Progenitor cell of endocrine pancreas (in vitro differentiated cells): ENCODE results near the gene COPZ2. TPM values are rescaled to one million over a fixed set of nuclear protein-coding genes. Genes with fewer than 3 reads are reported as not detected.

Experiments used
- DNase-seq: peaks from one replicate; pipeline ENCODE4 v3.0.0; 2021; ENCODE audit warnings: low spot score; ENCODE audit not compliant: unreplicated experiment
- H3K27ac Mint-ChIP-seq: 2 replicates; pipeline ENCODE4 v1.8.0; 2021; ENCODE audit warnings: mild to moderate bottlenecking, moderate library complexity, mixed read lengths
- H3K27me3 Mint-ChIP-seq: 2 replicates; pipeline ENCODE4 v1.8.0; 2021; ENCODE audit warnings: mixed read lengths
- H3K36me3 Mint-ChIP-seq: 2 replicates; pipeline ENCODE4 v1.8.0; 2022; ENCODE audit warnings: mixed read lengths; ENCODE audit not compliant: insufficient read depth
- H3K4me1 Mint-ChIP-seq: 2 replicates; pipeline ENCODE4 v1.8.0; 2021; ENCODE audit warnings: low read depth, mixed read lengths
- H3K4me3 Mint-ChIP-seq: 2 replicates; pipeline ENCODE4 v1.8.0; 2021; ENCODE audit warnings: low read depth, mild to moderate bottlenecking, moderate library complexity, mixed read lengths
- H3K9me3 Mint-ChIP-seq: 2 replicates; pipeline ENCODE4 v1.8.0; 2021; ENCODE audit warnings: low read depth, mixed read lengths
- CTCF ChIP-seq: fragments of 200-600 bp; sonication (generic); IDR thresholded peaks from one replicate; pipeline ENCODE4 v1.5.0; 2021; ENCODE audit warnings: antibody characterized with exemption, mild to moderate bottlenecking; ENCODE audit not compliant: unreplicated experiment
- total RNA-seq: library from RNA; stranded (reverse); gene quantifications from 2 replicates; pipeline ENCODE4 v1.2.1, GENCODE V29; 2021

COPZ2 gene
- total RNA-seq, 1 donor from 2014 or later = not detected

GRCh38 chr17:48051283-48051682 lies 13.7 kb upstream of the COPZ2 start:
- TF ChIP-seq CTCF = no peak
- Mint-ChIP-seq H3K36me3 (peaks cover 15% of the 10 kb centered on the region), H3K4me3 (no peak overlapping the region), H3K4me1 (peaks cover 45% of the 10 kb centered on the region), H3K27me3 (no peaks in the 10 kb centered on the region), H3K9me3 (no peaks in the 10 kb centered on the region), H3K27ac (no peak overlapping the region)
- no peak for DNase-seq

- H3K36me3 Mint-ChIP-seq = peaks cover 7% of the 10 kb centered on the region
- H3K9me3 Mint-ChIP-seq = no peaks in the 10 kb centered on the region
- DNase-seq = peak; percentile 71
- no peak for TF ChIP-seq CTCF
- peaks cover 31% of the 10 kb centered on the region for H3K4me1 Mint-ChIP-seq
- peak overlapping the region; percentile 99 for H3K27ac Mint-ChIP-seq
- peak overlapping the region; percentile 86 for H3K4me3 Mint-ChIP-seq
- peaks cover 2% of the 10 kb centered on the region for H3K27me3 Mint-ChIP-seq
Observed at GRCh38 chr17:48048384-48049126, 11.0 kb upstream of the COPZ2 start.

- H3K27me3 Mint-ChIP-seq = peaks cover 3% of the 10 kb centered on the region
- no peak for TF ChIP-seq CTCF
- peak within 1 kb of the TSS; percentile 99 for H3K27ac Mint-ChIP-seq
- peak; percentile 97 for DNase-seq
- H3K4me3 Mint-ChIP-seq = peak within 1 kb of the TSS; percentile 86
- H3K9me3 Mint-ChIP-seq = no peaks in the 10 kb centered on the region
- H3K4me1 Mint-ChIP-seq = peaks cover 28% of the 10 kb centered on the region
- peaks cover 7% of the 10 kb centered on the region for H3K36me3 Mint-ChIP-seq
Observed at GRCh38 chr17:48047741-48048383, 10.3 kb upstream of the COPZ2 start, which contains the start of gene NFE2L1. NFE2L1 (plus strand) TSS chr17:48048359; CDS start chr17:48051119, 2,760 bp downstream.

DNA sequence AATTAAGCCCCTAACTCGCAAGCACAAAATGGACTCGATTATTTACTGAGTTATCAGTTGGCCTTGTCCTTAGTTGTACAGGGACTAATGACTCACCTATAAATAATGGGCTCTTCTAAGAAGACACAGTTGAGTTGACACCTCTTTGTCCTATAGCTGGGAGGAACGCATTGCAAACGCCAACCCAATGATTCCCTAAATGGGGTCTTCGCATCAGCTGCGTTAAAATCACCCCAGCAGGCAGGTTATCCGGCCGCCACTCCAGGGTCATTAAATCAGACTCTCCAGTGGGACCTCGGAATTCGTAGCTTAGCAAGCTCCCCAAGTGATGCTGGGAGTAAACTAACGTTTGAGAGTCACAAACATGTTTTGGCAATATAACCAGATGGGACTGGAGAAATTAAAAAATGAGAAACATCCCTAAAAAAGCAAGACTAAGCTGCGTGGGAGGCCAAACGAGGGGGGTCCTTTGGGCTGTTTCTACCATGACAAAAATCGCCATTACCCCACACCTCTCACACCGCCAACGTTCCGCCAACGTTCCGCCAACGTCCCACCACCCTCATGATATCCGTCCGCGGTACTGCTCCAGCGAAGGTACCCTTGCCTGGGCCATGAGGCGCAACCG lies 9.6 kb upstream of the COPZ2 start:
- no peak for TF ChIP-seq CTCF
- Mint-ChIP-seq H3K4me1 (peaks cover 28% of the 10 kb centered on the region), H3K9me3 (no peaks in the 10 kb centered on the region), H3K27me3 (peaks cover 7% of the 10 kb centered on the region), H3K27ac (peak overlapping the region; percentile 99), H3K36me3 (peaks cover 5% of the 10 kb centered on the region), H3K4me3 (peak overlapping the region; percentile 86)
- no peak for DNase-seq

DNA sequence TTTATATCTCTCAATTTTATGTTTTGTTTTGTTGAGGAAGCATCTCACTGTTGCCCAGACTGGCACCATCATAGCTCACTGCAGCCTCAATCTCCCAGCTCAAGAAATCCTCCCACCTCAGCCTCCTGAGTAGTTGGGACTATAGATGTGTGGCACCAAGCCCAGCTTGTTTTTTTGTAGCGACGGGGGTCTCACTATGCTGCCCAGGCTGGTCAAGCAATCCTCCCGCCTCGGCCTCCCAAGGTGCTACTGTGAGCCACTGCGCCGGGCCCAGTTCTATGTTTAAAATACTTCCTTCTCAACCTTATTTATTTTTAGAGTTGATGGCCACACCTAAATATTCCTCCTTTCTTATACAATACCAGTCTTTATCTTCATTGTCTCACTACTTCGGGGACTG lies 8.7 kb upstream of the COPZ2 start:
- DNase-seq = no peak
- Mint-ChIP-seq H3K9me3 (no peaks in the 10 kb centered on the region), H3K36me3 (peaks cover 5% of the 10 kb centered on the region), H3K4me3 (peak overlapping the region; percentile 86), H3K27ac (peak overlapping the region; percentile 54), H3K27me3 (peaks cover 11% of the 10 kb centered on the region), H3K4me1 (peaks cover 27% of the 10 kb centered on the region)
- no peak for TF ChIP-seq CTCF
